ENCODE measurements around the gene HPRT1.

The HPRT1 gene

DNA sequence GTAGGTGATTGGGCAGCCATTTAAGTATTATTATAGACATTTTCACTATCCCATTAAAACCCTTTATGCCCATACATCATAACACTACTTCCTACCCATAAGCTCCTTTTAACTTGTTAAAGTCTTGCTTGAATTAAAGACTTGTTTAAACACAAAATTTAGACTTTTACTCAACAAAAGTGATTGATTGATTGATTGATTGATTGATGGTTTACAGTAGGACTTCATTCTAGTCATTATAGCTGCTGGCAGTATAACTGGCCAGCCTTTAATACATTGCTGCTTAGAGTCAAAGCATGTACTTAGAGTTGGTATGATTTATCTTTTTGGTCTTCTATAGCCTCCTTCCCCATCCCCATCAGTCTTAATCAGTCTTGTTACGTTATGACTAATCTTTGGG, 16.3 kb downstream of the HPRT1 start:
- no peak for DNase-seq (ENCODE audit: low spot score)

DNA sequence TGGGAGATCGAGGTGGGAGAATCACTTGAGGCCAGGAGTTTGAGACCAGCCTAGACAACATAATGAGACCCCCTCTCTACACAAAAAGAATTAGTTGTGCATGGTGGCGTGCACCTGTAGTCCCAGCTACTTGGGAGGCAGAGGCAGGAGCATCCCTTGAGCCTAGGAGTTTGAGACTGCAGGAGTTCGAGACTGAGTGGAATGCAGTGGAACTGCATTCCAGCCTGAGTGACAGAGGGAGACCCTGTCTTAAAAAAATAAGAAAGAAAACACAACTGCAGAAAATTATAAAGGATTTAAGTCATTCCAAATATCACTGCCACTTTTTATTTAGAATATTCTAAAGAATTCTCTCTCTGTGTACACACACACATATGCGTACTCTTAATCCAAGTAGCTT, 18.4 kb downstream of the HPRT1 start:
- DNase-seq (ENCODE audit: low spot score) = no peak

DNA sequence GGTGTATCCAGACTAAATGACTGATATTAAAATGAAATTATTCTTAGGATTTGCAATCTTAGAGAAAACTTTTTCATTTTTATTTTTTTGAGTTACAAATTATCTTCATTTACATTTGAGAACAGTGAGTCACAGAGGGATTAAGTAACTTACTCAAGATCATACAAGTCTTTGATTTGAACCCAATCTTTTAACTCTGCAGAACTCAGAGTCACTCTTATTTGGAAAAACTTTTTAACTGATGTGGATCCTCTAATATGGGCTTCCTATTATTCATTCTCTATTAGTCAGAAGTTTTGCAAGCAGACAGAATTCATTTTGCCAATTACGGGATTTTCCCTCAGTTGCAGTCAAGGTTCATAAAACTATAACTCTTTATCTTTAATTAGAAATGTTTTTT, 20.1 kb downstream of the HPRT1 start:
- DNase-seq (ENCODE audit: low spot score) = no peak

DNA sequence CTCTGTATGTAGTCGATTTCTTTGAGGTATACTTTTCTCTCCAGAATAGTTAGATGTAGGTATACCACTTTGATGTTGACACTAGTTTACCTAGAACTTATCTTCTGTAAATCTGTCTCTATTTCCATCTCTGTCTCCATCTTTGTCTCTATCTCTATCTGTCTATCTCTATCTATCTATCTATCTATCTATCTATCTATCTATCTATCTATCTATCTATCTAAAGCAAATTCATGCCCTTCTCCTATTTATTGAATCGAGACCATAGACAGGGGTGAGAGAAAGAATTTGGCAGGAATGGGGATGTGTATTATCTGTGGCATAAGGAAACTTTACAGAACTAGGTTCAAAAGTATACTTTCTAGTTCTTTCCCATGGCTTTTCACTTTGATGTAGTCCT, 21.4 kb downstream of the HPRT1 start:
- DNase-seq (ENCODE audit: low spot score) = no peak

DNA sequence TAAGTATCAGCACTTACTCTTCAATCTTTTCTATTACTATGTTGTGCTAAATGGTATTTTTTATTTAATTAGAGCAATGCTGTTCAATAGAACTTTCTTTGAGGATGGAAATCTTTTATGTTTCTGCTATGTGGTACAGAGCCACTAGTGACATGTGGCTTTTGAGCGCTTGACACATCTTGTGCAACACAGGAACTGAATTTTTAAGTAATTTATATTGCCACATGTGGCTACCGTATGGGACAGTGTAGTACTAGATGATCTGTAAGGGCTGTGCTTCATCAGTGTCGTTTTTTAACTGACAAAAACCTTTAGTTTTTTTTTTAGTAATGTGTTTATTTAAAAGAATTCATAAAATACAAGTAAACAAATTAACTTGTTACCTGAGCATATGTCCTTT, 22.4 kb downstream of the HPRT1 start:
- no peak for DNase-seq (ENCODE audit: low spot score)

DNA sequence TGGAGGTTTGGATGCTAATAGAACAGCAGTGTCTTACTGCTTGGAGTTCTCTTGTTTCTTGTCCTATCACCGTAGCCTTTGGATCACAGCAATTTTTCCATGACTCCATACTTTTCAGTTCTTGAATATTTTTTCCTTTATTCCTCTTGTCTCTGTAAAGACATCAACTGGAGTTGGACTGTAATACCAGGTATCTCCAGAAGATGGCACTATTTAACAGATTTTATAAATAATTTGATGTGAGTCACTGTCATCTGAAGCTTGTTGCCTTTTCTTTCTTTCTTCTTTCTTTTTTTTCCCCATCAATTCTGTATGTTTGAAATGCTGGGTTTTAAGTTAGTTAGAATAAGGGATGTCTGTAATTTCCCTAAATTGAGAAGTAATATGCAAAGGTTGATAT, 24.1 kb downstream of the HPRT1 start:
- DNase-seq (ENCODE audit: low spot score) = peak; percentile 58

DNA sequence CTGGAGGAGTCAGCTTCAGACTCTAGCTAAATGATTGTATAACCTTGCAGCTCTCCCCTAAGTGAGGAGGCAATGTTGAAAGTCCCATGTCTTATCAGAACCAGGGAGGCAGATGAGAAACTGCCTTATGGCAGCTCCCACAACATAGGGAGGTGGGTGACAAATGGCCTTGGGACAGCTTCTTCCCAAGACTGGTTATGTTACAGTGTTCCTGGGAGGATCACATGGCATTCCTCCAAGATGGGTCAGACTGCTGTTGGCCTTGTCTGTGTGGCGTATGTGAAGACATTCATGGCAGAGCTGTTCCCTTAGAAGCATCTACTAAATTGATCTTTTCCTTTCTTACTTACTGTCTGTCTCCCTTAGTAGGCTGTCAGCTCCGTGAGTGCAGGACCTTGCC, 42.0 kb downstream of the HPRT1 start:
- no peak for DNase-seq (ENCODE audit: low spot score)

DNA sequence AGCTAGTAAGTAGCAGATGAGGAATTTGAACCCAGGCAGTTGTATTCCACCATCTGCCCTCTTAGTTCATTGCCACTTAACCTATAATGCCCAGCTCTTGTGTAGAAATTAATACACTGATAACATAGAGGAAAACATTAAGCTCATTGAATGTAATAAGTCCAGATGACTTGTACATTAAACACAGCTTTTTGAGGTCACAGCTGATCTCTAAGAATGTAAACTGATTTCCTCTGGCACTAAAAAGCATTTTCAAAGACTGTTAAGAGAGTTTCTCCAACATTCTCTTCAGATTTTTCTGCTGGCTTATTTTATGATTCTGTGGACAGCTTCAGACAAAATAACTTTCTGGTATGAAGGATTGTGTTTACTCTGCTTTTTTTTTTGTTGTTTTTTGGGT, 42.7 kb downstream of the HPRT1 start:
- no peak for DNase-seq (ENCODE audit: low spot score)

DNA sequence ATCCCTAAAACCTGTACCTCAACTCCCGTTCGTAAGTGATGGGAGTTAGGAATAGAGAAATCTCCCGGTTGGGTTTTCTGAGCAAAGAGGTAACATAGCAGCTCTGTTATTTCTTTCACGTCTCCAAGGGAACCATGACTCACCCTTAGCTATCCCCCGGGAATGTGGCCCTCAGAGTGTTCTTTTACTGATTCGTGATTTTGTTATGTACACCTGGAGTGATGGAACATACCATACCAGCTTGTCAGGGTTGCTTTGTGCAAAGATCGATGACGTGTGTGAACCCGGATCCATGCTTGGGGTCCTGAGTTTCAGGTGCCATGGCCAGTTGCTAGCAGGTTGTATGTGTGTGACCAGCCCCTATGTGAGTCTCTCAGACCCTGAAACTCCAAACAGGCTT, 52.6 kb downstream of the HPRT1 start:
- DNase-seq (ENCODE audit: low spot score) = no peak

DNA sequence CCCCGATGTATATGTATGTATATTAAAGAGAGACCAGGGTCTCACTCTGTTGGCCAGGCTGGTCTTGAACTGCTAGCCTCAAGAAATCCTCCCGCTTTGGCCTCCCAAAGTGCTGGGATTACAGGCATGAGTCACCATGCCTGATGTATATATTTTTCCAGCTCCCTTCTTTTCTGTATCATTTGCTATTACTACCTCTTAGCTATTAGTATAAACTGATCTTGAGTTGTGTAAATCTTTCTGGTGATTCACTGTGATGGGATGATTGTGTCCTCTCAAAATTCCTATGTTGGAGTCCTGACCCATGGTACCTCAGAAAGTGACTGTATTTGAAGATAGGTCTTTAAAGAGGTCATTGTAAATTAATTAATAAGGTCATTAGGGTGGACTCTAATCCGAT, 53.1 kb downstream of the HPRT1 start:
- DNase-seq (ENCODE audit: low spot score) = no peak

DNA sequence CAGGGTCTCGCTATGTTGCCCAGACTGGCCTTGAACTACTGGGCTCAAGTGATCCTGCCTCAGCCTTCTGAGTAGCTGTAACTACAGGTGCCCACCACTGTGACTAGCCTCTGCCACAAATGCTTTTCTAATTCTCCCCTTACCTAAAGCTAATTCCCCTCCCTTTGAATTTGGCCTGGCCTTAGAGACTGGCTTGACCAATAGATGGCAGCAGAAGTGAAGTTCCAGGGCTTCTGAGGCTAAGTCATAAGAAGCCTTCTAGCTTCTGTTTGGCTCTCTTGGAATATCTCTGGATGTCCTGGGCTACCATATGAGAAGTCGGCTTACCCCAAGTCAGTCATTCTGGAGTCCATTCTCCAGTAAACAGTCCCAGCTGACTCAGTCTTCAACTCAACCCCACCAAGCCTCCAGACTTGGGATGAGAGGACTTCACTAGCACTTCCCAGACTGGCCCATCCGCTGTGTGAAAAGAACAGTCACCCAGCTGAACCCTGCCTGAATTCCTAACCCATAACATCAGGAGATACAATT, 61.0 kb downstream of the HPRT1 start:
- peak; percentile 2 for DNase-seq (ENCODE audit: low spot score)

DNA sequence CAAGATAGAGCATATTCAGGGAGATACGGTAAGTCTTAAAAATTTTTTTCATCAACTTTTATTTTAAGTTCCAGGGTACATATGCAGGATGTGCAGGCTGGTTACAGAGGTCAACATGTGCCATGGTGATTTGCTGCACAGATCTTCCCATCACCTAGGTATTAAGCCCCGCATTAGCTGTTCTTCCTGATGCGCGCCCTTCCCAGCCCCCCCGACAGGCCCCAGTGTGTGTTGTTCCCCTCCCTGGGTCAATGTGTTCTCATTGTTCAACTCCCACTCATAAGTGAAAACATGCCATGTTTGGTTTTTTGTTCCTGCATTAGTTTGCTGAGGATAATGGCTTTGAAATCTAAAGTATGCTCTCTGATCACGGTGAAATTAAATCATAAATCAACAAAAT, 64.2 kb downstream of the HPRT1 start:
- DNase-seq (ENCODE audit: low spot score) = no peak

DNA sequence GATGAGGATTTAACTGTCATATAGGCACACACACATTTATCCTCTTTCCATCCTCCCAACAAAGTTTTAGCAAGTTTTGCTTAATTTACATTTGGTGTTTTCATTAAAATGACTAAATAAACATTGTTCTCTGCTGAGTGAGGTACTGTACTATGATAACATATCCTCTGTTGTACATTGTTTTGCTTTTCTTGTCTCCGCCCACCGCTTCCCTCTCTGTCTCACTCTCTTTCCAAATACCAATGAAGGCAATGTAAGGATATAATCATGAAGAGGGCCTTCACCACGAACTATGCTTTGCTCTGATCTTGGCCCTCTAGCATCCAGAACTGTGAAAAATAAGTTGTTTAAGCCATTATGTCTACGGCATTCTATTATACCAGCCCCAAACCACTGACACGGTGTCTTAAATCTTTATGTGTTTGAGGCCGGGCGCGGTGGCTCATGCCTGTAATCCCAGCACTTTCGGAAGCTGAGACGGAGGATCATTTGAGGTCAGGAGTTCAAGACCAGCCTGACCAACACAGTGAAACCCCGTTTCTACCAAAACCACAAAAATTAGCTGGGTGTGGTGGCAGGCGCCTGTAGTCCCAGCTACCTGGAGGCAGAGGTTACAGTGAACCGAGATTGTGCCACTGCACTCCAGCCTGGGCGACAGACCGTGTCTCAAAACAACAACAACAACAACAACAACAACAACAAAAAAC, 65.3 kb downstream of the HPRT1 start:
- DNase-seq (ENCODE audit: low spot score) = no peak

DNA sequence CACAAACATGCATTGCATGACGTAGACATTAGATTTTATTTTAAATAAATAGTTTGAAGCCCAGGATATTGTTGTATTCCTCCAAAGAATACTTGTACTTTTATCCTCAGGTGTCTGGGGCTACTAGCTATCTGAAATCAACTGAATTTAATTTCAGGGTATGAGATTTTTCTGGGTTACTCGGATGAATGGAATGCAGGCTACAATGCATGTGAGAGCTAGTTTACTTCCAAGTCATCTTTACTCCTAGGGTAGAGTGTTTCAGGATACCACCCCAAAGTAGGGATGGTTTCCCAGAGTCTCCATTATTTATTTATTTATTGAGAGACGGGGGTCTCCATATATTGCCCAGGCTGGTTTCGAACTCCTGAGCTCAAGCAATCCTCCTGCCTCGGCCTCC, 66.4 kb downstream of the HPRT1 start:
- no peak for DNase-seq (ENCODE audit: low spot score)

DNA sequence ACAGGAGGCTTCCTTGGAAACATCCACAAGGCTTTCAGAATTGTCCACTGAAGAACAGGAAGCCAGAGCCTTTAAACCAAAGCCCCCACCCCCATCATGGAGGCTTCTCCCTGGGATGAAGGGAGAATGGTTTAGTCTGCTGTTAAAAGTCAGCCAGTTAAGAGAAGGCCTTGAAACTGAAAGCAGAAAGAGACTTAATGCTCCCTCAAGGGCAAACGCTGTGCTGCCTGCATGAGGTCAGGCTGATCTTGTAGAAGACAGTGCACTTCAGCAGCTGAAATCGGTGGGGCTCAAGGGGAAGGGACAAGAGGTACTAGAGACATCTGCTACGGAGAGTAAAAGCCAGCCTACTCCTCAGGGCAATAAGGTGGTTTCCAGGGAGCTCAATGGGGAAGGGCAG, 69.0 kb downstream of the HPRT1 start:
- no peak for DNase-seq (ENCODE audit: low spot score)

DNA sequence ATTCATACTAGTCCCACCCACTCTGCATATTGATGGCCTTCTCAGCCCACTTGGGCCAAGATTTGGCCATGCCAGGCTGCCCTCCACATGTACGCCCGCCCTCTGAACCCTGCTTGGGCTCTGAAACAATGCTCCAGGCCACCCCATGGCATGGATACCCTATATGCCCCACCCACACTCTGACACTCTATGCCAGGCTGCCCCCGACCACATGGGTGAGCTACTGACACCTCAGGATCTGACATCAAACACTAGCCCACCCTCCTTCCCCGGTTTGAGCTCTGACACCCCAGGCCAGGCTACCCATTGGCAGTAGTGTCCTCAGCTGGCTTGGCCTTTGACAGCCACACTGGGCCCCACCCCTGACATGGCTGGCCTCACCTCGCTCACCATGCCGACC, 69.5 kb downstream of the HPRT1 start:
- DNase-seq (ENCODE audit: low spot score) = no peak

DNA sequence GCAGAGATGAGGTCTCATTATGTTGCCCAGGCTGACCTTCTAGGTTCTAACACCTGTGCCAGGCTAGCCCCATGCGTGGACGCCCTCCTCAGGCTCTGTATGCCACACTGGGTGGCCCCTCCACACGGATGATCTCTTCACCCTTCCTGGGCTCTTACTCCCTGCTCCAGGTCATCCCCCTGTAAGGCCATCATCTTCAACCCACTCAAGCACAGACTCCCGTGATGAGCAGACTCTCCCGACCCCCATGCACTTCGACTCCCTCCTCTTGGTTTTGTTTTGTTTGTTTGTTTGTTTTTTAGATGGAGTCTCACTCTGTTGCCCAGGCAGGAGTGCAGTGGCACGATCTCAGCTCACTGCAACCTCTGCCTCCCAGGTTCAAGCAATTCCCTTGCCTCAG, 70.9 kb downstream of the HPRT1 start:
- no peak for DNase-seq (ENCODE audit: low spot score)

DNA sequence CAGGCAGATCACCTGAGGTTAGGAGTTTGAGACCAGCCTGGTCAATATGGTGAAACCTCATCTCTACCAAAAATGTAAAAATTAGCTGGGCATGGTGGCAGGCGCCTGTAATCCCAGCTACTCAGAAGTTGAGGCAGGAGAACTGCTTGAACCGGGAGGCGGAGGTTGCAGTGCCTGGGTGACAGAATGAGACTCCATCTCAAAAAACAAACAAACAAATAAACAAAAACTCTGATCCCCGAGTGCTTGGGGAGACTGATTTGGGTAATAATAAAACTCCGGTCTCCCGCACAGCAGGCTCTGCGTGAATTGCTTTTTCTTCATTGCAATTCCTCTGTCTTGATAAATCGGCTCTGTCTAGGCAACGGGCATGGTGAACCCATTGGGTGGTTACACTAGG, 73.4 kb downstream of the HPRT1 start:
- DNase-seq (ENCODE audit: low spot score) = no peak

DNA sequence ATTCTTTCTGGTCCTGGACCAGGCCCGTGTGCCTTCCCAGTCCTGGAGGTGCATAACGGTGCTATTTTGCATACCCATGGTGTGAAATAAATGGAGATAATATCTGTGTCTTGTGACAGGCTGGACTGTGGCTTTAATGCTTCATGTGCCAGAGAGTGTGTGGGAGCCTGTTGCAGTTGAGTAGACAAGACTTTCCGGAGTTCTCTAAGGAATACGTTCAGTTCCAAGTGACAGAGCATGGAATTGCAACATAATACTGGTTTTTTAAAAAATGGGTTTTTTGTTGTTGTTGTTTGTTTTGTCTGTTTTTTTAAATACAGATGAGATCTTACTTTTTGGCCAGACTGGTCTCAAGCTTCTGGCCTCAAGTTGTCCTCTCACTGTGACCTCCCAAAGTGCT, 74.0 kb downstream of the HPRT1 start:
- no peak for DNase-seq (ENCODE audit: low spot score)

DNA sequence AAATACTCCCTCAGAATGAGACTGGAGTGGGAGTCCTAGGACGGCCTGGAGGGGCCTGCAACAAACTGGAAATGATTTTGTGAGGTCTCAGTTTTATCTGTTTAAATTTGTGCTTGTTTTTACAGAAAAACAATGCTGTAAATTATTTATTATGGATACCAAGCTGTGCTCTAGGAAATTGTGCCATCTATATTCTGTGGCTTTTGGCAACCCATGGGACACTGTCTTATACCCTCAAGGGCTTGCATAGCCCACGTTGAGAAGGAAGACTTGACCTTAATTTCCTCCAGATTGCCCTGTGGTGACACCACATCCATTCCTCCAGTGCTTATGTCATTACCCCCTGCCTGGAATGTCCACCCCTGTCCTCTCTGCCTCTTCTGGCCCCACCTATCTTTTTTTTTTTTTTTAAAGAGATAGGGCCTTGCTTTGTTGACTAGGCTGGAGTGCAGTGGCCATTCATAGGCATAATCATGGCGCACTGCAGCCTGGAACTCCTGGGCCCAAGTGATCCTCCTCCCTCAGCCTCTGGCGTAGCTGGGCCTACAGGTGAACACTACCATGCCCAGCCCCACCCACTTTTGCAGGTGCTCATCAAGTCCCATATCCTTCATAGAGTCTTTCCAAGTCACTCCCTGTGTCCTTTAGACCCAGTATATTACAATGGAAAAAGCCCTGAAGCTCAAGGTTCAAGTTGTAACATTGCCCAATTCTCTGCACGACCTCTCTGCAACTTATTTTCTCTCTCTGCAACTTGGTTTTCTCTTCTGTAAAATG, 77.4 kb downstream of the HPRT1 start:
- DNase-seq (ENCODE audit: low spot score) = no peak

DNA sequence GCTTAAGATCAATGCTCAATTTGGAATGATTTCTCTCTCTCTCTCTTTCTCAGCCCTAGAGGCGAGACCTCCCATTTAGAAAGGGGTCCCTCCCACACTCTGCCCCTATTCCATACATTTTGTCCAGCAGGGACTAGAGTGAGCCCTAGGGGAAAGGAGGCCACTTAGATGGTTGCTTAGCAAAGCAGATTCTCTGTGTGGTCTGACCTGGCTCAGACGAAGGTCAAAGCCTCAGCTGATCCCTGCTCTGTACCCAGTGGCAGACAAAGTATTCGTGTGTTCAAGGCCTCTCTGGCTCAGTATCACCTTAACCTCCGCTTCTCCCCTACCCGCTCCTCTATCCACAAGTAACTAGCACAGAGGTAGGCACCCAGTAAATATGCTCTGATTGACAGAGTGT, 78.4 kb downstream of the HPRT1 start:
- no peak for DNase-seq (ENCODE audit: low spot score)

DNA sequence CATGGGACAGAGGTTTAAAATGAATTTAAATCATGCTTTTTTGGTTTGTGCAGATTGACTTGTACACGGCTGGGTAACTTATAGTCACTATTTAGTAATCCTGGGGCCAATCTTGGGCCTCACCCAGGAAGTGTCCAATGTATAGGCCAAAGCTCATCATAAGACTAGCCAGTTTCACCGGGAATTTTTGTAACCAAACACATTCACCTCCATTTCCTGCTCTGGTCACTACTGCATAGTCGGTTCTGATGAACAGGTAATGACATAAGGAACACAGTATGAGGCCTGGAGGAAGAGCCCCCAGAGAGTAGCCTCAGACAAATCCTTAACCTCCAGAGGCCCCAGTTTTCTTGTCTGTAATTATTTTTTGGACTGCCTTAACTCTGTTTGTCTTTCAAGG, 81.9 kb downstream of the HPRT1 start:
- DNase-seq (ENCODE audit: low spot score) = no peak

DNA sequence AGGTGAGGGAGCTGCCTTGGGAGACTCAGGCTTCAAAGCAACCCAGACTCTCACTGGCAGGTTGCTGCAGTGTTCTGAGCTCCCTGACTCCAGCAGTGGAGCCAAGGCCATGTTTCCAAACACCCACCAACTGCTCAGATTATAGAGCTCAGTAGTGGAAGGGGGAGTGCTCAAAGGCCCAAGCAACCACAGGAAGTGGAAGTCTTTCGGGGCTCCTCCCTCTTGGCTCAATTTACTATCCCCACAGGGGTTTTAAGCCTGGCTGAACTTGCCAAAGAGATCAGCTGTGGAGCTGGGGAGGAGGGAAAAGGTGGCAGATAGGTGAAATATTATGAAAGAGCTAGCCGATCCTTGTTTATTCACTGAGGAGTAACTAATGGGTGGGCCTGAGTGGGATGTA, 82.5 kb downstream of the HPRT1 start:
- DNase-seq (ENCODE audit: low spot score) = no peak

DNA sequence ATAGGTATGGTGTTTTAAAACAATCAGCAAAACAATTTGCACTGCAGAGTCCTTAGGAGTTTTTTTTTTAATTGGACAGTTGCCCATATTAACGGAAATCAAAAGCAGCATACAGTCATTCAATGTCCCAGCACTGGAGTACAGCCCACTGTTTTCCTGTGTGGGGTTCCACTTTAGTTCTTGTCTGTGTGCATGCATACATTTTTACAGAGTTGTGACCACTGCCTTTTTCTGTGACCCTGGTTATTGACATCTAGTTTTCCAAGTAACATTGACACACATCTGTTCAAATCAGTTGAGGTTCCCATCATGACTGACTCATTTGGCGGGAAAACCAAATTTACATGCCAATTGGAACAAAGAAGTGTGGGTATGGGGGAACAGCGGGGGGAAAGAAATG, 83.3 kb downstream of the HPRT1 start:
- DNase-seq (ENCODE audit: low spot score) = no peak
